K562 (cell line): ENCODE results near the gene ZNF814. TPM values are rescaled to one million over a fixed set of nuclear protein-coding genes. Genes with fewer than 3 reads are reported as not detected.

ENCODE experiments used
- ASH1L ChIP-seq: fragments of 450-650 bp; IDR thresholded peaks from 2 replicates; pipeline ENCODE4 v1.6.1; 2018; ENCODE audit warnings: borderline replicate concordance, mild to moderate bottlenecking, low read depth; ENCODE audit not compliant: partially characterized antibody
- ELF2 ChIP-seq: fragments of 250-450 bp; sonication (Bioruptor Pico); IDR thresholded peaks from 2 replicates; pipeline ENCODE4 v1.5.0; 2021; ENCODE audit warnings: mild to moderate bottlenecking
- FOXJ2 ChIP-seq: fragments of 200-800 bp; sonication (Bioruptor generic); IDR thresholded peaks from 2 replicates; pipeline ENCODE4 v1.6.1; 2016; ENCODE audit warnings: missing genetic modification characterization, missing compliant biosample characterization
- GATAD2A ChIP-seq: fragments of 450-650 bp; IDR thresholded peaks from 2 replicates; pipeline ENCODE4 v1.6.1; 2017
- IRF2 ChIP-seq: sonication (generic); formaldehyde crosslinking; IDR thresholded peaks from 2 replicates; pipeline ENCODE4 v1.8.1; 2022; ENCODE audit warnings: mild to moderate bottlenecking, missing genetic modification reagents
- MEF2A ChIP-seq: IDR thresholded peaks from 2 replicates; pipeline ENCODE4 v1.6.1; 2011; ENCODE audit warnings: low read depth, mild to moderate bottlenecking, low read length, moderate library complexity; ENCODE audit not compliant: control insufficient read depth
- MTA3 ChIP-seq: fragments of 450-650 bp; formaldehyde crosslinking; IDR thresholded peaks from 2 replicates; pipeline ENCODE4 v1.6.1; 2017; ENCODE audit warnings: mild to moderate bottlenecking, borderline replicate concordance
- NFATC3 ChIP-seq: fragments of 450-650 bp; IDR thresholded peaks from 2 replicates; pipeline ENCODE4 v1.6.1; 2017; ENCODE audit warnings: mild to moderate bottlenecking
- SAP30 ChIP-seq: fragments of 200-600 bp; sonication (generic); IDR thresholded peaks from 2 replicates; pipeline ENCODE4 v1.6.1; 2012; ENCODE audit warnings: borderline replicate concordance, low read depth, mild to moderate bottlenecking, moderate library complexity, low read length, control low read depth, inconsistent platforms; ENCODE audit not compliant: insufficient read depth, poor library complexity, severe bottlenecking
- SIX5 ChIP-seq, 2 experiments: IDR thresholded peaks; 2 replicates each; pipeline ENCODE4 v1.6.1; 2011; ENCODE audit warnings: low read length in 2 of 2, borderline replicate concordance in 1 of 2, low read depth in 1 of 2, mild to moderate bottlenecking in 1 of 2, moderate library complexity in 1 of 2; ENCODE audit not compliant: insufficient read depth in 1 of 2
- SLC30A9 ChIP-seq: fragments of 250-450 bp; sonication (Bioruptor Pico); IDR thresholded peaks from 2 replicates; pipeline ENCODE4 v1.8.0; 2022; ENCODE audit warnings: mild to moderate bottlenecking, moderate library complexity
- SPI1 ChIP-seq: IDR thresholded peaks from 2 replicates; pipeline ENCODE4 v1.6.1; 2011; ENCODE audit warnings: low read depth, low read length, control low read depth, borderline replicate concordance
- TARDBP ChIP-seq: fragments of 450-650 bp; IDR thresholded peaks from 2 replicates; pipeline ENCODE4 v1.6.1; 2016
- ZNF133 ChIP-seq: fragments of 250-450 bp; sonication (Bioruptor Pico); IDR thresholded peaks from 2 replicates; pipeline ENCODE4 v1.4.0; 2020; ENCODE audit warnings: mild to moderate bottlenecking
- ZNF263 ChIP-seq: sonication (generic); formaldehyde crosslinking; IDR thresholded peaks from 2 replicates; pipeline ENCODE4 v1.8.0; 2022; ENCODE audit warnings: mild to moderate bottlenecking, missing genetic modification reagents, borderline replicate concordance
- ZSCAN32 ChIP-seq: fragments of 450-650 bp; formaldehyde crosslinking; IDR thresholded peaks from 2 replicates; pipeline ENCODE4 v1.4.0; 2020; ENCODE audit warnings: mild to moderate bottlenecking, moderate library complexity
- polyA plus RNA-seq, 8 experiments: library from polyadenylated mRNA; depleted of rRNA in 4 of 8; stranded (reverse) in 5 of 8; unstranded in 3 of 8; fragments of >200 nt; fragmentation: Nextera tagmentation in 2 of 8; fragmentation: Illumina TruSeq in 1 of 8; extraction: Ambion mirVana in 2 of 8; extraction: Trizol in 1 of 8; gene quantifications; 2 replicates each; pipeline versions ENCODE4 v1.2.1 to v1.2.3, GENCODE V29; 2011 to 2014; ENCODE audit warnings: inconsistent platforms in 1 of 8, missing spikeins in 1 of 8
- total RNA-seq, 7 experiments: library from RNA; depleted of rRNA in 6 of 7; stranded (reverse); fragments of >200 nt in 6 of 7; fragmentation: Illumina TruSeq in 2 of 7; extraction: Trizol in 2 of 7; gene quantifications; 2 replicates each; pipeline versions ENCODE4 v1.2.1 to v1.2.3, GENCODE V29; 2011 to 2021; ENCODE audit warnings: low replicate concordance in 1 of 7
- TF ChIP-seq, protein P1 (sequence below): sonication (generic); formaldehyde crosslinking; IDR thresholded peaks from 2 replicates; pipeline ENCODE4 v1.9.0; 2022; ENCODE audit warnings: mild to moderate bottlenecking, missing genetic modification reagents
- TF ChIP-seq, protein P2 (sequence below): IDR thresholded peaks from 3 replicates; pipeline ENCODE4 v1.6.1; 2011; ENCODE audit warnings: borderline replicate concordance, mild to moderate bottlenecking, moderate library complexity; ENCODE audit not compliant: insufficient read length; ENCODE audit errors: extremely low read depth
- TF ChIP-seq, protein P3 (sequence below): fragments of 250-450 bp; sonication (Bioruptor Pico); IDR thresholded peaks from 2 replicates; pipeline ENCODE4 v1.4.0; 2020; ENCODE audit warnings: mild to moderate bottlenecking
- TF ChIP-seq, protein P4 (sequence below): fragments of 450-650 bp; IDR thresholded peaks from 2 replicates; pipeline ENCODE4 v1.7.1; 2018; ENCODE audit warnings: mild to moderate bottlenecking, low read depth; ENCODE audit not compliant: partially characterized antibody

The ZNF814 gene
- total and polyA plus RNA-seq, 9 of the 15 experiments (the other 6 are each of a cell fraction or from before 2014, with no cell fraction given): 0.42 to 3.5 (median 1.9) TPM

DNA sequence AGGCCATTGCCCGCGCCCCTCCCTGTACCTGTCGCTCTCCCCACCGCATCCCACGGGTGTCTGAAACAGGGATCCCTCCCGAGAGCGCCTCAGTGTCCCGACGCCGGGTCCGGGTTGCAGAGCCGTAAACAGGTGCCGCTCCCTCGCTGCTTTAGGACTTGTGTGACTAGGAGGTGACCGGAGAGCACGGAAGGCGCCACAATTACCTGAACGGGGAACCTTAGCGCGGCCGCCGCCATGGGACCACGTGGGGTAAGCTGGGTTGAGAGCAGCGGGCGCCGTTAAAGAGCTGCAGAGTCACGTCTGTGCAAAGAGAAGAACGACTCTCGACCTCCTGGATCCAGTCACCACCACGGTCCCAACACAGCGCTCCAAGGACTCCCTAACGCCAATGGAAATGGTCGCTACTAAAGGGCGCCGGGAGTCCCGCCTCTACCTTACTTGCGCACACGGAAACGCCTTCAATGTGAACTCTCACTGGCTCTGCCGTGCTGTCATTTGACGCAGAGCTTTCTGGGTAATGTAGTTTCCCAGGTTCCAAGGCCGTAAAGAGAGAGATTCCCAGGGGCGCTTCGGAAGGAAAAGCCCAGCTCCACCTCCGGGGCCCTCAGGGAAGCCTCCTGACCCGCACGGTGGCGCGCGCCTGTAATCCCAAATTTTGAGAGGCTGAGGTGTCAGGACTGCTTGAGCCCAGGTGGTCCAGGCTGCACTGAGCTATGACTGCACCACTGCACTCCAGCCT is 74.2 kb downstream of the ZNF814 start, which contains the start of gene ZNF552 (continued):
- TF ChIP-seq MEF2A (no peak), NFATC3 (no peak), TARDBP (no peak), SPI1 (no peak), GATAD2A (no peak), IRF2 (CRISPR knock-in tag) (no peak), ELF2 (CRISPR knock-in tag) (peak; percentile 56; the same call in 1 of the 2 replicates), SAP30 (peak; percentile 46), ASH1L (peak; percentile 78), ZNF133 (no peak), FOXJ2 (no peak), SLC30A9 (CRISPR knock-in tag) (no peak), MTA3 (peak; percentile 55; the same call in 1 of the 2 replicates), SIX5 (IDR thresholded peaks at IDR 0.05; ENCODE audit: borderline replicate concordance in 1 of 2, insufficient read depth in 1 of 2, low read depth in 1 of 2, low read length in 2 of 2) (peak; percentile 81 to 89; a peak in 3 of 4 replicates), ZNF263 (no peak), ZSCAN32 (CRISPR knock-in tag) (no peak)
- TF ChIP-seq, protein P1, sequence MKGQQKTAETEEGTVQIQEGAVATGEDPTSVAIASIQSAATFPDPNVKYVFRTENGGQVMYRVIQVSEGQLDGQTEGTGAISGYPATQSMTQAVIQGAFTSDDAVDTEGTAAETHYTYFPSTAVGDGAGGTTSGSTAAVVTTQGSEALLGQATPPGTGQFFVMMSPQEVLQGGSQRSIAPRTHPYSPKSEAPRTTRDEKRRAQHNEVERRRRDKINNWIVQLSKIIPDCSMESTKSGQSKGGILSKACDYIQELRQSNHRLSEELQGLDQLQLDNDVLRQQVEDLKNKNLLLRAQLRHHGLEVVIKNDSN (CRISPR knock-in tag): peak; percentile 68
- TF ChIP-seq, protein P2, sequence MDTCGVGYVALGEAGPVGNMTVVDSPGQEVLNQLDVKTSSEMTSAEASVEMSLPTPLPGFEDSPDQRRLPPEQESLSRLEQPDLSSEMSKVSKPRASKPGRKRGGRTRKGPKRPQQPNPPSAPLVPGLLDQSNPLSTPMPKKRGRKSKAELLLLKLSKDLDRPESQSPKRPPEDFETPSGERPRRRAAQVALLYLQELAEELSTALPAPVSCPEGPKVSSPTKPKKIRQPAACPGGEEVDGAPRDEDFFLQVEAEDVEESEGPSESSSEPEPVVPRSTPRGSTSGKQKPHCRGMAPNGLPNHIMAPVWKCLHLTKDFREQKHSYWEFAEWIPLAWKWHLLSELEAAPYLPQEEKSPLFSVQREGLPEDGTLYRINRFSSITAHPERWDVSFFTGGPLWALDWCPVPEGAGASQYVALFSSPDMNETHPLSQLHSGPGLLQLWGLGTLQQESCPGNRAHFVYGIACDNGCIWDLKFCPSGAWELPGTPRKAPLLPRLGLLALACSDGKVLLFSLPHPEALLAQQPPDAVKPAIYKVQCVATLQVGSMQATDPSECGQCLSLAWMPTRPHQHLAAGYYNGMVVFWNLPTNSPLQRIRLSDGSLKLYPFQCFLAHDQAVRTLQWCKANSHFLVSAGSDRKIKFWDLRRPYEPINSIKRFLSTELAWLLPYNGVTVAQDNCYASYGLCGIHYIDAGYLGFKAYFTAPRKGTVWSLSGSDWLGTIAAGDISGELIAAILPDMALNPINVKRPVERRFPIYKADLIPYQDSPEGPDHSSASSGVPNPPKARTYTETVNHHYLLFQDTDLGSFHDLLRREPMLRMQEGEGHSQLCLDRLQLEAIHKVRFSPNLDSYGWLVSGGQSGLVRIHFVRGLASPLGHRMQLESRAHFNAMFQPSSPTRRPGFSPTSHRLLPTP: no peak
- TF ChIP-seq, protein P3, sequence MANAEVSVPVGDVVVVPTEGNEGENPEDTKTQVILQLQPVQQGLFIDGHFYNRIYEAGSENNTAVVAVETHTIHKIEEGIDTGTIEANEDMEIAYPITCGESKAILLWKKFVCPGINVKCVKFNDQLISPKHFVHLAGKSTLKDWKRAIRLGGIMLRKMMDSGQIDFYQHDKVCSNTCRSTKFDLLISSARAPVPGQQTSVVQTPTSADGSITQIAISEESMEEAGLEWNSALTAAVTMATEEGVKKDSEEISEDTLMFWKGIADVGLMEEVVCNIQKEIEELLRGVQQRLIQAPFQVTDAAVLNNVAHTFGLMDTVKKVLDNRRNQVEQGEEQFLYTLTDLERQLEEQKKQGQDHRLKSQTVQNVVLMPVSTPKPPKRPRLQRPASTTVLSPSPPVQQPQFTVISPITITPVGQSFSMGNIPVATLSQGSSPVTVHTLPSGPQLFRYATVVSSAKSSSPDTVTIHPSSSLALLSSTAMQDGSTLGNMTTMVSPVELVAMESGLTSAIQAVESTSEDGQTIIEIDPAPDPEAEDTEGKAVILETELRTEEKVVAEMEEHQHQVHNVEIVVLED: peak; percentile 68
- TF ChIP-seq, protein P4, sequence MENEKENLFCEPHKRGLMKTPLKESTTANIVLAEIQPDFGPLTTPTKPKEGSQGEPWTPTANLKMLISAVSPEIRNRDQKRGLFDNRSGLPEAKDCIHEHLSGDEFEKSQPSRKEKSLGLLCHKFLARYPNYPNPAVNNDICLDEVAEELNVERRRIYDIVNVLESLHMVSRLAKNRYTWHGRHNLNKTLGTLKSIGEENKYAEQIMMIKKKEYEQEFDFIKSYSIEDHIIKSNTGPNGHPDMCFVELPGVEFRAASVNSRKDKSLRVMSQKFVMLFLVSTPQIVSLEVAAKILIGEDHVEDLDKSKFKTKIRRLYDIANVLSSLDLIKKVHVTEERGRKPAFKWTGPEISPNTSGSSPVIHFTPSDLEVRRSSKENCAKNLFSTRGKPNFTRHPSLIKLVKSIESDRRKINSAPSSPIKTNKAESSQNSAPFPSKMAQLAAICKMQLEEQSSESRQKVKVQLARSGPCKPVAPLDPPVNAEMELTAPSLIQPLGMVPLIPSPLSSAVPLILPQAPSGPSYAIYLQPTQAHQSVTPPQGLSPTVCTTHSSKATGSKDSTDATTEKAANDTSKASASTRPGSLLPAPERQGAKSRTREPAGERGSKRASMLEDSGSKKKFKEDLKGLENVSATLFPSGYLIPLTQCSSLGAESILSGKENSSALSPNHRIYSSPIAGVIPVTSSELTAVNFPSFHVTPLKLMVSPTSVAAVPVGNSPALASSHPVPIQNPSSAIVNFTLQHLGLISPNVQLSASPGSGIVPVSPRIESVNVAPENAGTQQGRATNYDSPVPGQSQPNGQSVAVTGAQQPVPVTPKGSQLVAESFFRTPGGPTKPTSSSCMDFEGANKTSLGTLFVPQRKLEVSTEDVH: peak; percentile 63
